T-helper 2 cell (primary cell): Measurements from ENCODE around the gene DPRX.
"Not testable (repeated sequence)": the region's sequence is repeated elsewhere in the genome, so short reads cannot be mapped to it uniquely, and the experiment has no call there.

ENCODE experiments used
- DNase-seq, 5 experiments: peaks; one replicate each; pipeline versions ENCODE4 v3.0.0 to v3.0.0-alpha.2; 2012 to 2022

Gene DPRX

GRCh38 chr19:53647350-53647749 is 15.6 kb downstream of the DPRX start:
- no peak for DNase-seq

GRCh38 chr19:53647792-53648191 is 16.0 kb downstream of the DPRX start:
- DNase-seq = no peak

- DNase-seq = no peak
Measured at GRCh38 chr19:53649746-53650593, 18.2 kb downstream of the DPRX start.

- no peak for DNase-seq
Measured at GRCh38 chr19:53652476-53652875, 20.7 kb downstream of the DPRX start.

GRCh38 chr19:53655042-53655665 is 23.4 kb downstream of the DPRX start:
- DNase-seq = no peak

GRCh38 chr19:53657330-53657729 is 25.5 kb downstream of the DPRX start:
- no peak for DNase-seq

GRCh38 chr19:53657778-53658177 is 26.0 kb downstream of the DPRX start:
- no peak for DNase-seq

GRCh38 chr19:53659292-53659691 is 27.5 kb downstream of the DPRX start:
- DNase-seq = no peak

- no peak for DNase-seq
Measured at GRCh38 chr19:53660584-53660983, 28.8 kb downstream of the DPRX start.

GRCh38 chr19:53662209-53662608 is 30.4 kb downstream of the DPRX start:
- no peak for DNase-seq

GRCh38 chr19:53664152-53664551 is 32.4 kb downstream of the DPRX start:
- DNase-seq = no peak

- no peak for DNase-seq
Measured at GRCh38 chr19:53664760-53665159, 33.0 kb downstream of the DPRX start.

- not testable (repeated sequence) for DNase-seq
Measured at GRCh38 chr19:53666331-53666730, 34.5 kb downstream of the DPRX start.

GRCh38 chr19:53668804-53669203 is 37.0 kb downstream of the DPRX start:
- not testable (repeated sequence) for DNase-seq

GRCh38 chr19:53670345-53670744 is 38.5 kb downstream of the DPRX start:
- DNase-seq = no peak

GRCh38 chr19:53671663-53672062 is 39.9 kb downstream of the DPRX start:
- no peak for DNase-seq
